HepG2 (cell line): ENCODE data around the gene ETF1. TPM values are rescaled to one million over a fixed set of nuclear protein-coding genes. Genes with fewer than 3 reads are reported as not detected.
A peak's percentile ranks its signal among the peaks of the same experiment; 100 is the strongest.

Experiments used
- ATM ChIP-seq: fragments of 450-650 bp; IDR thresholded peaks from 2 replicates; pipeline ENCODE4 v1.7.1; 2017; ENCODE audit warnings: mild to moderate bottlenecking, borderline replicate concordance
- CAMTA2 ChIP-seq: sonication (generic); formaldehyde crosslinking; IDR thresholded peaks from 2 replicates; pipeline ENCODE4 v1.4.0; 2020; ENCODE audit warnings: mild to moderate bottlenecking, missing genetic modification reagents, borderline replicate concordance
- CBX5 ChIP-seq: sonication (generic); formaldehyde crosslinking; IDR thresholded peaks from 2 replicates; pipeline ENCODE4 v1.4.0; 2020; ENCODE audit warnings: missing genetic modification reagents, borderline replicate concordance
- DR1 ChIP-seq: sonication (generic); formaldehyde crosslinking; IDR thresholded peaks from 2 replicates; pipeline ENCODE4 v1.8.0; 2021; ENCODE audit warnings: mild to moderate bottlenecking, missing genetic modification reagents, inconsistent platforms
- IRF2 ChIP-seq: IDR thresholded peaks from 2 replicates; pipeline ENCODE4 v1.6.1; 2018; ENCODE audit warnings: missing genetic modification reagents, missing compliant biosample characterization
- MAFF ChIP-seq: IDR thresholded peaks from 2 replicates; pipeline ENCODE4 v1.6.1; 2011; ENCODE audit warnings: low read depth, low read length, improper control_type of control experiment
- MED8 ChIP-seq: sonication (generic); formaldehyde crosslinking; IDR thresholded peaks from 2 replicates; pipeline ENCODE4 v1.8.1; 2023; ENCODE audit warnings: mild to moderate bottlenecking, missing genetic modification reagents; ENCODE audit not compliant: insufficient replicate concordance
- NR2F6 ChIP-seq, 2 experiments: IDR thresholded peaks; 2 replicates each; pipeline ENCODE4 v1.6.1; 2016; ENCODE audit warnings: antibody characterized with exemption in 1 of 2, mild to moderate bottlenecking in 1 of 2
- SALL1 ChIP-seq: sonication (generic); formaldehyde crosslinking; IDR thresholded peaks from 2 replicates; pipeline ENCODE4 v1.8.0; 2022; ENCODE audit warnings: mild to moderate bottlenecking, missing genetic modification reagents
- SMARCE1 ChIP-seq: fragments of 450-650 bp; IDR thresholded peaks from 2 replicates; pipeline ENCODE4 v1.6.1; 2017; ENCODE audit warnings: borderline replicate concordance
- TBX2 ChIP-seq: sonication (generic); formaldehyde crosslinking; IDR thresholded peaks from 2 replicates; pipeline ENCODE4 v1.5.0; 2020; ENCODE audit warnings: missing genetic modification reagents, mild to moderate bottlenecking, borderline replicate concordance
- ZBED4 ChIP-seq: sonication (generic); formaldehyde crosslinking; IDR thresholded peaks from 2 replicates; pipeline ENCODE4 v1.4.0; 2020; ENCODE audit warnings: missing genetic modification reagents, borderline replicate concordance
- ZMYM2 ChIP-seq: sonication (generic); formaldehyde crosslinking; IDR thresholded peaks from 2 replicates; pipeline ENCODE4 v1.8.0; 2022; ENCODE audit warnings: mild to moderate bottlenecking, missing genetic modification reagents
- ZMYM4 ChIP-seq: sonication (generic); formaldehyde crosslinking; IDR thresholded peaks from 2 replicates; pipeline ENCODE4 v1.8.1; 2023; ENCODE audit warnings: mild to moderate bottlenecking, missing genetic modification reagents
- ZNF136 ChIP-seq: sonication (generic); formaldehyde crosslinking; IDR thresholded peaks from 2 replicates; pipeline ENCODE4 v1.8.1; 2022; ENCODE audit warnings: low read depth, mild to moderate bottlenecking, moderate library complexity, missing genetic modification reagents
- ZNF205 ChIP-seq: IDR thresholded peaks from 2 replicates; pipeline ENCODE4 v1.6.1; 2018; ENCODE audit warnings: missing biosample characterization, missing genetic modification reagents
- ZNF766 ChIP-seq: sonication (generic); formaldehyde crosslinking; IDR thresholded peaks from 2 replicates; pipeline ENCODE4 v1.5.0; 2020; ENCODE audit warnings: missing genetic modification reagents, borderline replicate concordance
- polyA plus RNA-seq, 8 experiments: library from polyadenylated mRNA; depleted of rRNA in 3 of 8; stranded (reverse) in 7 of 8; unstranded in 1 of 8; fragments of >200 nt; fragmentation: Illumina TruSeq in 4 of 8; extraction: Trizol in 4 of 8; gene quantifications; 2 replicates each; pipeline versions ENCODE4 v1.2.1 to v1.2.3, GENCODE V29; 2011 to 2016; ENCODE audit warnings: low read depth in 4 of 8, missing spikeins in 1 of 8, mixed read lengths in 1 of 8; ENCODE audit not compliant: insufficient read depth in 1 of 8
- total RNA-seq, 5 experiments: library from RNA; depleted of rRNA; stranded (reverse); fragments of >200 nt; fragmentation: Illumina TruSeq; extraction: Trizol; gene quantifications; 2 replicates each; pipeline ENCODE4 v1.2.3, GENCODE V29; 2016; ENCODE audit warnings: low read depth in 1 of 5
- TF ChIP-seq, protein P1 (sequence below): sonication (generic); formaldehyde crosslinking; IDR thresholded peaks from 2 replicates; pipeline ENCODE4 v1.5.1; 2020; ENCODE audit warnings: mild to moderate bottlenecking, missing genetic modification reagents, borderline replicate concordance
- TF ChIP-seq, protein P2 (sequence below): sonication (generic); formaldehyde crosslinking; IDR thresholded peaks from 2 replicates; pipeline ENCODE4 v1.4.0; 2020; ENCODE audit warnings: missing genetic modification reagents, low read depth, mild to moderate bottlenecking, borderline replicate concordance
- TF ChIP-seq, protein P3 (sequence below): sonication (generic); formaldehyde crosslinking; IDR thresholded peaks from 2 replicates; pipeline ENCODE4 v1.4.0; 2020; ENCODE audit warnings: missing genetic modification reagents, mild to moderate bottlenecking, borderline replicate concordance
- TF ChIP-seq, protein P4 (sequence below): sonication (generic); formaldehyde crosslinking; IDR thresholded peaks from 2 replicates; pipeline ENCODE4 v1.8.1; 2023; ENCODE audit warnings: mild to moderate bottlenecking, missing genetic modification reagents, borderline replicate concordance

ETF1 gene
- total and polyA plus RNA-seq, 2 of the 13 experiments (the other 11 are each of a cell fraction or from before 2014, with no cell fraction given) = 52.1 to 184 TPM

- TF ChIP-seq, protein P1, sequence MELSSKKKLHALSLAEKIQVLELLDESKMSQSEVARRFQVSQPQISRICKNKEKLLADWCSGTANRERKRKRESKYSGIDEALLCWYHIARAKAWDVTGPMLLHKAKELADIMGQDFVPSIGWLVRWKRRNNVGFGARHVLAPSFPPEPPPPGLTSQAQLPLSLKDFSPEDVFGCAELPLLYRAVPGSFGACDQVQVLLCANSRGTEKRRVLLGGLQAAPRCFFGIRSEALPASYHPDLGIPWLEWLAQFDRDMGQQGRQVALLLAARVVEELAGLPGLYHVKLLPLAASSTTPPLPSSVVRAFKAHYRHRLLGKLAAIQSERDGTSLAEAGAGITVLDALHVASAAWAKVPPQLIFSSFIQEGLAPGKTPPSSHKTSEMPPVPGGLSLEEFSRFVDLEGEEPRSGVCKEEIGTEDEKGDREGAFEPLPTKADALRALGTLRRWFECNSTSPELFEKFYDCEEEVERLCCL (CRISPR knock-in tag) = no peak
- TF ChIP-seq ZNF136 (CRISPR knock-in tag) (no peak), SALL1 (CRISPR knock-in tag) (peak; percentile 39; the same call in 1 of the 2 replicates), TBX2 (peak; percentile 33; the same call in 1 of the 2 replicates), ZMYM2 (peak; percentile 73; the same call in 1 of the 2 replicates), IRF2 (CRISPR knock-in tag) (0 out of 2 replicates have a peak, but pooled peaks have one; percentile 40), SMARCE1 (no peak), MAFF (no peak), ZBED4 (CRISPR knock-in tag) (no peak), ZMYM4 (peak; percentile 67), NR2F6 (IDR thresholded peaks at IDR 0.05) (no peak), NR2F6 (CRISPR knock-in tag; IDR thresholded peaks at IDR 0.05) (0 out of 2 replicates have a peak, but pooled peaks have one; percentile 2), CBX5 (CRISPR knock-in tag) (no peak), ZNF766 (CRISPR knock-in tag) (no peak), DR1 (CRISPR knock-in tag) (no peak), ATM (no peak), ZNF205 (peak; percentile 82; the same call in 1 of the 2 replicates), CAMTA2 (CRISPR knock-in tag) (no peak), MED8 (CRISPR knock-in tag) (no peak)
- TF ChIP-seq, protein P2, sequence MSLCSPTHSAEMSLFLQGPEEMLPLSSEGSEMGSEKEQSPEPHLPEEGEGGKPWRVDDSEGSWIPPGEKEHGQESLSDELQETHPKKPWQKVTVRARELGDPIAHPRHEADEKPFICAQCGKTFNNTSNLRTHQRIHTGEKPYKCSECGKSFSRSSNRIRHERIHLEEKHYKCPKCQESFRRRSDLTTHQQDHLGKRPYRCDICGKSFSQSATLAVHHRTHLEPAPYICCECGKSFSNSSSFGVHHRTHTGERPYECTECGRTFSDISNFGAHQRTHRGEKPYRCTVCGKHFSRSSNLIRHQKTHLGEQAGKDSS (CRISPR knock-in tag) = peak; percentile 97
- TF ChIP-seq, protein P3, sequence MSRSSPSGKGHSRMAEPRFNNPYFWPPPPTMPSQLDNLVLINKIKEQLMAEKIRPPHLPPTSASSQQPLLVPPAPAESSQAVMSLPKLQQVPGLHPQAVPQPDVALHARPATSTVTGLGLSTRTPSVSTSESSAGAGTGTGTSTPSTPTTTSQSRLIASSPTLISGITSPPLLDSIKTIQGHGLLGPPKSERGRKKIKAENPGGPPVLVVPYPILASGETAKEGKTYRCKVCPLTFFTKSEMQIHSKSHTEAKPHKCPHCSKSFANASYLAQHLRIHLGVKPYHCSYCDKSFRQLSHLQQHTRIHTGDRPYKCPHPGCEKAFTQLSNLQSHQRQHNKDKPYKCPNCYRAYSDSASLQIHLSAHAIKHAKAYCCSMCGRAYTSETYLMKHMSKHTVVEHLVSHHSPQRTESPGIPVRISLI (CRISPR knock-in tag) = 0 out of 2 replicates have a peak, but pooled peaks have one; percentile 11
- TF ChIP-seq, protein P4, sequence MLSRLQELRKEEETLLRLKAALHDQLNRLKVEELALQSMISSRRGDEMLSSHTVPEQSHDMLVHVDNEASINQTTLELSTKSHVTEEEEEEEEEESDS (CRISPR knock-in tag) = no peak
Observed at GRCh38 chr5:138506370-138507306, 36.4 kb downstream of the ETF1 start (continued).
